Keratinocyte (primary cell): ENCODE data around the gene CCR9.

ENCODE experiments used
- CTCF ChIP-seq, 3 experiments: IDR thresholded peaks in 1 of 3; conservative IDR thresholded peaks in 1 of 3; optimal IDR thresholded peaks in 1 of 3; 2 replicates in 2 of 3; 3 replicates in 1 of 3; pipeline versions ENCODE3 to v1.5.1; 2011; ENCODE audit warnings: low read length in 3 of 3, mild to moderate bottlenecking in 3 of 3, moderate library complexity in 2 of 3, control low read depth in 1 of 3, inconsistent platforms in 1 of 3; ENCODE audit not compliant: insufficient read depth in 2 of 3; ENCODE audit errors: extremely low read depth in 1 of 3
- EZH2 ChIP-seq: IDR thresholded peaks from one replicate; pipeline ENCODE4 v1.6.1; 2012; ENCODE audit warnings: inconsistent platforms, mild to moderate bottlenecking, low read length, moderate library complexity

DNA sequence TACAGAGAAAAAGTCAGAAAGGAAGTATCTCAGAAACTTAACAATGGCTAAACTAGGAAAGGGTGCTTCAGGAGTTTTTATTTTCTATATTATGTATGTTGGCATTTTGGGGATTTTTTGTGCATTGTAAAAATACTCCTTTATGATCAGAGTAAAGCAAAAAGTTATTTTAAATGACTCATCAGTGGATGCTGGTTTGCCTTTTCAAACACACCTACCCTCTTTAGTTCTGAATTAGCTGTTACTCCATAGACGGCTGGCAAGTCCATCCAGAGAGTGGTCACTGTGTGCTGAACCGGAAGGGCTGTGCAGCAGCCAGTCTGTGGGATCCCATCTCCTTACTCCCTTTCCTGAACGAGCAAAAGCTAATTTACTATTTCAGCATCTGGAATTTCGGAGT lies 942 bp downstream of the CCR9 start:
- TF ChIP-seq CTCF (optimal IDR thresholded peaks at IDR 0.05 in 1 of 3, IDR thresholded peaks at IDR 0.05 in 1 of 3, conservative IDR thresholded peaks at IDR 0.05 in 1 of 3; ENCODE audit: extremely low read depth in 1 of 3, insufficient read depth in 2 of 3, low read length in 3 of 3) (no peak), EZH2 (no peak)
